ENCODE results near the gene DACH1. TPM values are rescaled to one million over a fixed set of nuclear protein-coding genes. Genes with fewer than 3 reads are reported as not detected.

The DACH1 gene
- total and polyA plus RNA-seq, 2 experiments from 2014 or later: 1.3 to 6.5 TPM

DNA sequence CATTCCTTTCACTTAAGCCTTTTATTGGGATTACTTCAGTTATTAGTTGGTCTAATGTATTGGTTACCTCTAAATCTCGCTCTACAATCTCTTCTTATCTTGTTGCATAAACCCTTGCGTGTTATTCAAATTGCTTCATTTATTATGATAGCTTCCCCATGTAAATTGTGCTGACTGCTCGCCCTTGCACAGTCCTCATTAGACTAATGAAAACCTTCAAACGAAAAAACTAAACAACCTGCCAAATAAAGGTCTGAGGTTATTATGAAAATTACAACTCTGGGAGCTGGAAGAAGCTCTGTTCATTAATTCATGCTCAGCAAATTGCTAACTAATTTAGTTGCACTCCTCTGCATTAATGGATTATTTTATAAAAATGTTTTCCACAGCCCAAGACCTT is 320.1 kb downstream of the DACH1 start:
- no peak for DNase-seq (ENCODE audit: low spot score)
- H3K27ac ChIP-seq: no peak overlapping the region
- H3K79me2 ChIP-seq: no peaks in the 10 kb centered on the region
- H3K9me2 ChIP-seq (replicated peaks; ENCODE audit: insufficient read depth): no peaks in the 10 kb centered on the region
- no peak overlapping the region for H3K4me2 ChIP-seq
- 85% methylated on average over 4 of the region's 4 CpGs for WGBS (ENCODE audit: low lambda C conversion rate, missing lambda C conversion rate)
- no peaks in the 10 kb centered on the region for H3K9me3 ChIP-seq (ENCODE audit: low read depth)
- H2AFZ ChIP-seq: no peak overlapping the region
- H3K27me3 ChIP-seq: no peaks in the 10 kb centered on the region
- no peak overlapping the region for H3K4me3 ChIP-seq
- no peaks in the 10 kb centered on the region for H4K20me1 ChIP-seq (ENCODE audit: insufficient read depth, poor library complexity, severe bottlenecking)
- TF ChIP-seq, protein P1, sequence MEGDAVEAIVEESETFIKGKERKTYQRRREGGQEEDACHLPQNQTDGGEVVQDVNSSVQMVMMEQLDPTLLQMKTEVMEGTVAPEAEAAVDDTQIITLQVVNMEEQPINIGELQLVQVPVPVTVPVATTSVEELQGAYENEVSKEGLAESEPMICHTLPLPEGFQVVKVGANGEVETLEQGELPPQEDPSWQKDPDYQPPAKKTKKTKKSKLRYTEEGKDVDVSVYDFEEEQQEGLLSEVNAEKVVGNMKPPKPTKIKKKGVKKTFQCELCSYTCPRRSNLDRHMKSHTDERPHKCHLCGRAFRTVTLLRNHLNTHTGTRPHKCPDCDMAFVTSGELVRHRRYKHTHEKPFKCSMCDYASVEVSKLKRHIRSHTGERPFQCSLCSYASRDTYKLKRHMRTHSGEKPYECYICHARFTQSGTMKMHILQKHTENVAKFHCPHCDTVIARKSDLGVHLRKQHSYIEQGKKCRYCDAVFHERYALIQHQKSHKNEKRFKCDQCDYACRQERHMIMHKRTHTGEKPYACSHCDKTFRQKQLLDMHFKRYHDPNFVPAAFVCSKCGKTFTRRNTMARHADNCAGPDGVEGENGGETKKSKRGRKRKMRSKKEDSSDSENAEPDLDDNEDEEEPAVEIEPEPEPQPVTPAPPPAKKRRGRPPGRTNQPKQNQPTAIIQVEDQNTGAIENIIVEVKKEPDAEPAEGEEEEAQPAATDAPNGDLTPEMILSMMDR (IDR thresholded peaks at IDR 0.05; ENCODE audit: poor library complexity): no peak
- TF ChIP-seq EZH2 (IDR thresholded peaks at IDR 0.05; ENCODE audit: borderline replicate concordance) (no peak), EZH2phosphoT487 (IDR thresholded peaks at IDR 0.05; ENCODE audit: low read depth, severe bottlenecking, unreplicated experiment) (no peak)
- H3K36me3 ChIP-seq (replicated peaks; ENCODE audit: insufficient read depth, low read depth): no peaks in the 10 kb centered on the region
- H3K4me1 ChIP-seq (ENCODE audit: insufficient read depth): no peaks in the 10 kb centered on the region

DNA sequence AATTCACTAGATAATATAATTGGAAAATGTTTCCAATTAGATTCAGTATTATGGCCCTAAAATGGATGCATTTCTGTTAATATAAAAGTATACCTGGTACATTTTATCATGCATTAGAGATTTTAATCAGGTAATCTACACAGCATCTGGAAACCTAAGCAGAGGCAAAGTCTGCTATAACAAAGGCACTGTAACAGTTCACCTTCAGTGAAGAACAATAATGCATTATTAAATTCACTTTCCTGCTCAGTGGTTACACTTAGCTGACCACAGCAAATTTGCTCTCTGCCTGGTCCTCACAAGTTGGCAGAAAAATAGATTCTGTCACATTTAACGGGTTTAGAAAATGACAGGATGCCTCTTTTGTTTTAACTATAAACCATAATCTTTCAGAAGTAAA is 326.9 kb downstream of the DACH1 start:
- Histone ChIP-seq H3K9me3 (ENCODE audit: low read depth) (no peaks in the 10 kb centered on the region), H3K36me3 (replicated peaks; ENCODE audit: insufficient read depth, low read depth) (no peaks in the 10 kb centered on the region), H3K4me2 (no peak overlapping the region), H3K79me2 (no peaks in the 10 kb centered on the region), H3K9me2 (replicated peaks; ENCODE audit: insufficient read depth) (no peaks in the 10 kb centered on the region), H3K27ac (no peak overlapping the region), H4K20me1 (ENCODE audit: insufficient read depth, poor library complexity, severe bottlenecking) (no peaks in the 10 kb centered on the region), H2AFZ (no peak overlapping the region), H3K4me1 (ENCODE audit: insufficient read depth) (no peaks in the 10 kb centered on the region), H3K4me3 (no peak overlapping the region), H3K27me3 (no peaks in the 10 kb centered on the region)
- 60% methylated on average over 1 of the region's 1 CpG for WGBS (ENCODE audit: low lambda C conversion rate, missing lambda C conversion rate)
- no peak for DNase-seq (ENCODE audit: low spot score)
- TF ChIP-seq, protein P1 (IDR thresholded peaks at IDR 0.05; ENCODE audit: poor library complexity): no peak

DNA sequence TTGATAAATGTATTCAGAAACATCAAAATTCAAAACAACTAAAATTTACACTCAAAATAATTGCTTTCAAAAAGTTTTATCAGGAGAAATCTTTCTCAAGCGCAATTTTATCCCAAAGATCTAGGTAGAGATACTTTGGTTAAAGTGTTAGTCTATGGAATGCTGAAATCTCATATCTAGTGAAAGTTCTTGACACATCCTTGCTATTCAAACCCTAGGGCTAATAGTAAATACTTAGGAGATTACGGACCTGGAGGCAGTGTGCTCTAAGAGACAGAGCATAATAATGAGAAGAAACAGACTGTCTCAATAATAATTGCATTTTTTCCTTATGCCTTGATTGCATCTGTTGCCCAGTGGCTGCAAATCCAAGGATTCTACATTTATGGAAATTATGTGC is 330.8 kb downstream of the DACH1 start:
- H3K79me2 ChIP-seq: no peaks in the 10 kb centered on the region
- WGBS (ENCODE audit: low lambda C conversion rate, missing lambda C conversion rate): 83% methylated on average over 2 of the region's 2 CpGs

More for the DNA sequence above, 330.8 kb downstream of the DACH1 start:
- no peaks in the 10 kb centered on the region for H3K27me3 ChIP-seq
- DNase-seq (ENCODE audit: low spot score): no peak
- no peaks in the 10 kb centered on the region for H3K9me2 ChIP-seq (replicated peaks; ENCODE audit: insufficient read depth)
- no peak overlapping the region for H3K27ac ChIP-seq
- TF ChIP-seq, protein P1 (IDR thresholded peaks at IDR 0.05; ENCODE audit: poor library complexity): no peak
- TF ChIP-seq EZH2 (IDR thresholded peaks at IDR 0.05; ENCODE audit: borderline replicate concordance) (no peak), EZH2phosphoT487 (IDR thresholded peaks at IDR 0.05; ENCODE audit: low read depth, severe bottlenecking, unreplicated experiment) (no peak)
- H4K20me1 ChIP-seq (ENCODE audit: insufficient read depth, poor library complexity, severe bottlenecking): no peaks in the 10 kb centered on the region
- H2AFZ ChIP-seq: no peak overlapping the region
- H3K36me3 ChIP-seq (replicated peaks; ENCODE audit: insufficient read depth, low read depth): no peaks in the 10 kb centered on the region
- no peaks in the 10 kb centered on the region for H3K9me3 ChIP-seq (ENCODE audit: low read depth)
- no peak overlapping the region for H3K4me3 ChIP-seq
- no peak overlapping the region for H3K4me2 ChIP-seq
- H3K4me1 ChIP-seq (ENCODE audit: insufficient read depth): no peaks in the 10 kb centered on the region

Data from hepatocyte (in vitro differentiated cells).